CD4-positive, alpha-beta T cell treated with Interferon gamma for 1 hour (primary cell): ENCODE results near the gene LAPTM5.

ENCODE experiments used
- DNase-seq: peaks from one replicate; pipeline ENCODE4 v3.0.0-alpha.2; 2020

Gene LAPTM5

GRCh38 chr1:30727824-30728223 lies 29.8 kb downstream of the LAPTM5 start:
- no peak for DNase-seq

- no peak for DNase-seq
Measured at GRCh38 chr1:30726773-30727684, 30.5 kb downstream of the LAPTM5 start.

DNA sequence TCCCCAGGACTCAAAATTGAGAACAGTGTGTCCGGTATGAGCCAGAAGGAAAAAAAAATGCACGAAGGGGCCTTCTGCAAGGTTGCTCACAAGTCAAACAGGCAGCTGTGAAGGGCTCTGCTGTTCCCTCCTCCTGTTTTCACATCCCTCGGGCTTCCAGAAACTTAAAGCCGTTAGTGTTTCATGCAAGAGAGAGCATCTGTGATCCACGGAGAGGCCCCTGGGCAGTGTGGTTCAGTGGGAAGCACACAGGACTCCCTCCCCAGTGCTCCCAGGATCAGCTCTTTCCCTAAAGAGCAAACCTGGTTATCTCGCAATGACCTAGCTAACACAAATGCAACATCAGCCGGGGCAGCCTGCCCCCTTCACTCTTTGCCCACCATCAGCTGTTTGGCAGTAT lies 31.3 kb downstream of the LAPTM5 start:
- no peak for DNase-seq

GRCh38 chr1:30725450-30726095 lies 32.0 kb downstream of the LAPTM5 start:
- no peak for DNase-seq

DNA sequence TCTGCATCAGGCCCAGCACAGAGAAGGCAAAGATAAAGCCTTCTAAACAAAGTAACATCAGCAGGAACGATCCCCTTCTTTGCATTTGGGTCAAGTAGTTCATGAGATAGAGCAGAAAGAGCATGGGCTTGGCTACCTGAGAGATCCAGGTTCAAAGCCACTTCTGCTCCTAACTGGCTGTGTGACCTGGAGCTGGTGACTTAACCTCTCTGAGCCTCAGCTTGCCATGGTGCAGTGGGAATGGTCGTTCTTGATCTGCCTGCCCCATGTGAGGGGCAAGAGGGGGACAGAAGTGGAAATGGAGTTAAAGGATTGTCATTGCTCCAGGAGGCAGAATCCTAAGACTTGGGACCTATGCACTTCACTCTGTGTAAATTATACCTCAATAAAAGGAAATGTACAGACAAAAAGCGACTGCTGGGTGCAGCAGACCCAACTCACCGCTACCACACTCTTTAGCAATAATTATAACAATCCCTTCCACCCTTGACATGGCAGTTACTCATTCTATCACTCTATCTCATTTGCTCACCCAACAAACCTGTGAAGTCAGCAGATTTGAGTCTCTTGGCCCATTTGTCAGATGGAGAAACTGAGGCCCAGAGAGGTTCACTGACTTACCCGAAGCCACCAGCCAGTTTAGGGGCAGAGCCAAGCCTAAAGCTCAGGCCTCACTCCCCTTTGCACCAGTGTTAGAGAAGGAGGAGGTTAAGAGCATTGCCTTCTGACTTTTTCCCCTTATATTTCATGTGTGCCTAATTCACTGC lies 32.7 kb downstream of the LAPTM5 start:
- DNase-seq = no peak

- DNase-seq = no peak
Measured at GRCh38 chr1:30724175-30724574, 33.4 kb downstream of the LAPTM5 start.

GRCh38 chr1:30723331-30723755 lies 34.2 kb downstream of the LAPTM5 start, which contains the start of gene MATN1:
Gene MATN1 (minus strand): TSS chr1:30723585. CDS start chr1:30723551, 34 bp downstream.
- DNase-seq = no peak

- no peak for DNase-seq
Measured at GRCh38 chr1:30721812-30722537, 35.6 kb downstream of the LAPTM5 start.

GRCh38 chr1:30721341-30721793 lies 36.2 kb downstream of the LAPTM5 start:
- no peak for DNase-seq

DNA sequence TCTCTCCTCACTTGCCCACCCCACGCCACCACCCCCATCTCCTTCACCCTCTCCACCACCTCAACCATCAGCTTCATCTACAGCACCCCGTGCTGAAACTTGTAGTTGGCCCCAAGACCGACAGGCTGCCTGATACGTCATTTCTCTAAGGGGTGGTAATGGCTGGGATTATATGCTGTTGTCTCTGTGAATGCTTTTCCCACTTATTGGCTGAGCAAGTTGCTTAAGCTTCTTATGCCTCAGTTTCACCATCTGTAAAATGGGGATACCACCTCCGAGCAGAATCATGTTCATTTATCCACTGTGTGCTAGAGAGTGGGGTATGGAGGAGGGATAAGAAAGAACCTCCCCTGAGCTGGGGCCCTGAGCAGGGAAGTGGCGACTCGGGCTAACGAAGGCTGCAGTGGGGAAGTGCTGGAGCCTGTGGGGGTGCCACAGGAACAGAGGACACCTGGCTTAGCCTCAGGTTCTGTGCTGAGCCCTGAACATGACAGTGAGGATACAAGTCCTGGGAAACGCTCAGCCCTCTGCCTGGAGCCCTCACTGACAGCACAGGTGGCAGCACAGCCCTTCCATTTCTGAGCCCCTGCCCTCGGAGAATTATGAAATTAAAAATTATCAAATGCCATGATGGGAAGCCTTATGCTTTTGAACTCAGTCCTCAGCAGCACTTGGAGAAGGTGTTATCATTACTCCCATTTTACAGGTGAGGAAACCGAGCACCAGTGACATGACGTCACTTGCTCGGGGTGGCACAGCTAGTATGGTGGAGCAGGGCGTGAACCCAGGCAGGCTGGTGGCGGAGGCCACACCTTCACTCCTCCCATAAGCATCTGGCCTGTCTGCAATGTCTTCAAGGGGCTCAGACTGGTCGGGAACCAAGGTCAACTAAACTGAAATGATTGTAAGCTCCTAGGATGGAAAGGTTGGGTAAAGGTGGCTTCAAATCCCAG lies 37.0 kb downstream of the LAPTM5 start:
- no peak for DNase-seq

DNA sequence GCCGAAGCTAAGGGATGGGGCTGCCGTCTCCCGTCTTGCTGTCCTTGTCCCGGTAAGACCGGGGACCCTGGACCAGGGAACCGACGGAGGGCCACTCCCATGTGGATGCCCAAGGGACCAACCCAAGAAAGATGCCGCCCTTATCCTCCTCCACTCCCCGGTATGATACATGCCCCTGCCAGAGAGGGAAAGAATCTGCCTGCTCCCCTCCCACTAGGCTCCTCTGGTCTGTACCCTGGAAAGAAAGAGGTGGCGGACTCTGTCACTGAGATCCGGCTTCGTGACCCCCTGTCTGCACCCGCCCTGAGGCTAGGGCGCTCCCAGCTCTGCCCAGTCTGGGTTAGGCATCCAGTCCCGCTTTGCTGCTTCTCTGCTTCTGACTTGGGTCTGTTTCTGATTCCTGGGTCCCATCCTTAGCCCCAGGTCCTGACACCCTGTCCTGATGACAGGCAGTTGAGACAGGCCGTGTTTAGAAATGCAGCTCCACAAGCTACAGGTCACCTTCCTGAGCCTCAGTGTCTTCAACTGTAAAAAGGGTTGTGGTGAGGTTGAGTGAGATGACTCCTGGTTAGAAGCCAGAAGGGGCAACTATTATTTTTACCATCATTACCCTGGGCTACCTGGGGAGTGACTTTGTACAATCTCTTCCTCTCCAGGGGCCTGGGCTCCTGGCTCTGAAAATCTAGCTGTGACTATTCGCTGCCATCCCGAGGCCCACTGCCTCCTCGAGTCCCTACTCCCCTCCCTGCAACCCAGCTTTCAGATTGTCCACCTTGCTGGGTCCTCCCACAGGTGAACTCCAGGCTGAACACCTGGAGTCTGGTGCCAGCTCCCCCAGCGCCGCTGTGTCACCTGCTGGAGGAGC lies 37.9 kb downstream of the LAPTM5 start:
- DNase-seq = no peak

DNA sequence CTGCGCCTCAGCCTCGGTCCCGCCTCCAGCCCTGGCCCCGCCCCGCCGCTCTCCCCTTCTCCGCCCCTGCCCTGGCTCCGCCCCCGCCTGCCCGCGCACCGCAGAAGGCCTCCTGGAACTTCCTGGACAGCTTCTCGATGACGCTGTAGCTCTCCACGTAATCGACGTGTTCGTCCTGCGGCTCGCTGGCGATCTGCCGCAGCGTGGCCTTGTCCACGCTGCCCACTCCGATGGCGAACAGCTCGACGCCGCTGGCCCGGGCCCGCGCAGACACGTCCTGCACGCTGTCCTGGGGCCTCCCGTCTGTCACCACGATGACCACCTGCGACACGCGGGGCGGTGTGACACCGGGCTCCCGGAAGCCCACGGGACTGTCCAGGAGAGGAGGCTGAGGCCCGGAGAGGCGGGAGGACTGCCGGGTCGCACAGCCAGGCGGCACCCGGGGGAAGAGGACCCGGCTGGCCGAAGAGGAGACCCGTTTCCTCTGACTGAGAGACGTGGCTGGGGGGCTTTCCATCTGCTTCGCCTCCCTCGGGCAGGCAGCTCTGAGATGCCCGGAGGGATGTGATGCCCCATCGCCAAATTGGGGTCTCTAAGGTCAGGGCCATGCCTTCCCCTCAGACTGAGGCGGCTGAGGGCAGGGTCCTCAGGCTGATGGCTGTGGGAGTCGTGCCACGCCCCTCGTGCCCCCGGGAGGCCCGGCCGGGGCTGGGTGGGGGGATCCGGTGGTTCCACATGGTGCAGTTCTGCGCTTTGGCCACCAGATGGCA lies 38.8 kb downstream of the LAPTM5 start:
- DNase-seq = peak; percentile 98

DNA sequence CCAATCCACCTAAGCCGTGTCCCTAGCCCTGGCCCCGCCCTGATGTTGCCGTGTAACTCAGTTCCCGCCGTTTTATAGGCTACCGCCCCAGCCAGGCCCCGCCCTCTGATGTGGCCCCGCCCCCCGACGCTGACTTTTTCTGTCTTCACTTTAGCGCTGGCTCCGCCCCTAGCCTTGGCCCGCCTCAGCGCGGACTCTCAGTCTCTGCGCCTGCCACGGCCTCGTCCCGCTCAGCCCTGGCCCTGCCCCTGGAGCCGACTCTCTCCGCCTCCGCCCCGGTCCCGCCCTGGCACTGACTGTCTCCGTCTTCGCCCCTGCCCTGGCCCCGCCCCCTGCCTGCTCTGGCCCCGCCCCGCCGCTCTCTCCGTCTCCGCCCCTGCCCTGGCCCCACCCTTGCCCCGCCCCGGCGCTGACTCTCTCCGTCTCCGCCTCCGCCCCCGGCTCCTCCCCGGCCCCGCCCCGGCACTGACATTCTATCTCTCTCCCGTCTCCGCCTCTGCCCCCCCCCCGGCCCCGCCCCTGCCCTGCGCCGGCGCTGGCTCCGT lies 39.4 kb downstream of the LAPTM5 start:
- DNase-seq = peak; percentile 99

DNA sequence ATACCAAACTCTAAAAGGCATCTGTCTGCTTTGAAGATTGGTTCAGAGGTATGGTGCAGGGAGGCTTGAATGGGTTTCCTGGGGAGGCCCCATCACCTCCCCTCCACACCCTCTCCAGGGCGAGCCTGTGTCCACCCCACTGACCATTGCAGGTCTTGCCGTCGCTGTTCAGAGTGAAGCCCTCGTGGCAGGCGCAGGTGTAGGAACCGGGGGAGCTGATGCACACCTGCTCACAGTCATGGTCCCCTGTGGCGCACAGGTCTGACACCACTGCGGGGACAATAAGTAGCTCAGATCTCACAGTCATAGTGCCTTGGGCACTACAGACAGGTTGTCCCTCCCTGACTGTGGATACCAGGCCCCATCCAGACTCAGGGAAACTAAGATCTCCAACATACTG lies 40.9 kb downstream of the LAPTM5 start:
- no peak for DNase-seq

- DNase-seq = no peak
Measured at GRCh38 chr1:30715886-30716285, 41.7 kb downstream of the LAPTM5 start.

DNA sequence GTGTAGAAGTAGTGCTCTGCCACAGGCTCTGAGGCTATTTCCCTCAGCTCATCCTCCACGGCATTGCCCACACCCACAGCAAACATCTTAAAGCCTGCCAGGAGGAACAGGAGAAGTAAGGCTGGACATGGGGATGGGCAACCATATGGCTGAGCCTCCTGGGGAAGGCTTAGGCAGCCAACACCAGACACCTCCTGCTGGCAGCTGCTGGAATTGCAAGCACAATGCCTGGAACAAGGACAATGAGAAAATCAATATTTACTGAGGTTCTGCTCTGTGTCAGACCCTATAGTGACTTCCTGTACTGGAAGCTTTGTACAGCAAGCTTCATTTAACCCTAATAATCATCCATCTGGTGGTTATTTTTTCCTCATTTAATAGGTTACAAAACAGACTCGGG lies 42.4 kb downstream of the LAPTM5 start:
- DNase-seq = no peak

DNA sequence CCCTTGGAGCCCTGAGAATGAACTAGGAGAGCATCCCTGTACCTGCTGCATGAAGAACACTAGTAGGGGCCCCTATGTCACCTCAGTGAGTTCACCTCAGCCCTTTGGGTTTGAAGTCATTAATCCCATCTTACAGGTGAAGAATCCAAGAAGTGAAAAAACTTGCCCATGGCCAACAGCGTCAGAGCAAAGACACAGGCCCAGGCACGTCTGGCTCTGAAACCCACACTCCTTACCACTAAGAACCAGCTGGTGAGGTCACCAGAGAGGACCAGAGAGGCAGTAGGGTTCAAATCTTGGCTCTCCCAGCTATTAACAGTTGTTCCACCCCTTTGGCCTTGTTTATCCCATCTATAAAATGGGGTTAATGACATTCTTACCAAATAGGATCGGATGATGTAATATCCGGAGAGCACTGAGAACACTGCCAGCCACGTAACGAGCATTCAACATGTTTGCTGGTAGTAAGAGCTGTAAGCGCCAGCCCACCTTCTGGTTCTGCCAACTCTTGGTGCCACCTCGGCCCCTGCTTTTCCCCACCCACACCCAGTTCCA lies 43.0 kb downstream of the LAPTM5 start:
- no peak for DNase-seq

- DNase-seq = no peak
Measured at GRCh38 chr1:30714025-30714424, 43.5 kb downstream of the LAPTM5 start.

GRCh38 chr1:30713311-30713710 lies 44.3 kb downstream of the LAPTM5 start:
- DNase-seq = no peak
